ENCODE data around the gene BLACAT1.

Gene BLACAT1

DNA sequence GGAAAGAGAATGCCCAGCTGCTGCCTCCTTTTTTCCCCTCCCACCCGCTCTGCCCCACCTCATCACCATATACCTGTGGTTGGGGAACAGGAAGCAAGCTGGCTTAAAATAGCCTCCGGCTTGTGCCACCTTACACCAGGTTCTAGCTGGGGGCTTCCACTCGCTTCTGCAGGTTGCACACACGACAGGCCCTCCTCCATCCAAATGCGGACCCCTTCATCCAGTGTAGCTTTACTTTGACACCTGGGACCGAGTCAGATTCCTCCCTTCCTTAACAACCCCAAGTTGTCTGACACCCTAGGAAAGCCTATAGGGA lies 14.6 kb downstream of the BLACAT1 start:
- TF ChIP-seq, protein P1, sequence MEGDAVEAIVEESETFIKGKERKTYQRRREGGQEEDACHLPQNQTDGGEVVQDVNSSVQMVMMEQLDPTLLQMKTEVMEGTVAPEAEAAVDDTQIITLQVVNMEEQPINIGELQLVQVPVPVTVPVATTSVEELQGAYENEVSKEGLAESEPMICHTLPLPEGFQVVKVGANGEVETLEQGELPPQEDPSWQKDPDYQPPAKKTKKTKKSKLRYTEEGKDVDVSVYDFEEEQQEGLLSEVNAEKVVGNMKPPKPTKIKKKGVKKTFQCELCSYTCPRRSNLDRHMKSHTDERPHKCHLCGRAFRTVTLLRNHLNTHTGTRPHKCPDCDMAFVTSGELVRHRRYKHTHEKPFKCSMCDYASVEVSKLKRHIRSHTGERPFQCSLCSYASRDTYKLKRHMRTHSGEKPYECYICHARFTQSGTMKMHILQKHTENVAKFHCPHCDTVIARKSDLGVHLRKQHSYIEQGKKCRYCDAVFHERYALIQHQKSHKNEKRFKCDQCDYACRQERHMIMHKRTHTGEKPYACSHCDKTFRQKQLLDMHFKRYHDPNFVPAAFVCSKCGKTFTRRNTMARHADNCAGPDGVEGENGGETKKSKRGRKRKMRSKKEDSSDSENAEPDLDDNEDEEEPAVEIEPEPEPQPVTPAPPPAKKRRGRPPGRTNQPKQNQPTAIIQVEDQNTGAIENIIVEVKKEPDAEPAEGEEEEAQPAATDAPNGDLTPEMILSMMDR (IDR thresholded peaks at IDR 0.05; ENCODE audit: borderline replicate concordance, insufficient read depth, low read depth, low read length): no peak
- H3K4me3 ChIP-seq (ENCODE audit: low read depth, low read length): no peak overlapping the region

DNA sequence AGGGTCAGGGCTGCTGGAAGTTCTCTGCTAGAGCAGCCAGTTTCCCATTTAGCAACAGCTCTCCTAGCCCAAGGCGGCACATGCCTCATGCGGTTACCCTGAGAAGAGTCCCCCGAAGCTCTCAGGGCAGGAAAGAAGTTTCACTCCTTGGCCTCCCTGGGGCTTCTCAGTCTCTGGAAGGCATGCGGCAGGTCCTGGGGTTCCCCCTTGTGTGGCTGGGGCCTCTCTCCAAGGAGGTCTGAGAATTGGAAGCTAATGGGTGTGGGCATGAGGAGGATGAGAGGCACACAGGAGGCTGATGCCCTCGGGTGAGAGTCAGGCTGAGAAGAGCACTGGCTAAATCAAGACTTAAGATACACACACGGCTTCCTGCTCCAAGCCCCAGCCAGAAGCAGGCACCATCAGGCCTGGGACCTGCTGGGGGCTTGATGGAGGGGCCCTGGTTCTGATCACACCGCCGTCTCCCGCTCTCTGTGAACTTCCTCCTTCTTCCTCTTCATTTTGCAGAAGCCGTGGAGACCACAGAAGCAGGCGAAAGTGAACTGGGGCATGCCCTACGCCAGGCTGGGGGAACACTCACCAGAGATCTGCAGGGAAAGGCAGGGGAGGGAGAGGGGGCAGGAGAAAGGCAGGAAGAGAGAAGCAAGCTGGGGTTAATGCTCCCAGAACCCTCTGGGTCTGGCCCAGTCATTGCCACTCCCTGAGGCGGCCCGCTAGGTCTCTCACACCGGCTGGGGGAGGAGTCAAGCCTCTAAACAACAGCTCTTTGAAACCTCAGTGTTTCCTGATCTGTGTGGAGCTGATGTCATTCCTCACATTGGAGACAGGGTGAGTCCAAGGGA lies 15.1 kb downstream of the BLACAT1 start:
- TF ChIP-seq, protein P1 (IDR thresholded peaks at IDR 0.05; ENCODE audit: borderline replicate concordance, insufficient read depth, low read depth, low read length): no peak
- H3K4me3 ChIP-seq (ENCODE audit: low read depth, low read length): no peak overlapping the region

DNA sequence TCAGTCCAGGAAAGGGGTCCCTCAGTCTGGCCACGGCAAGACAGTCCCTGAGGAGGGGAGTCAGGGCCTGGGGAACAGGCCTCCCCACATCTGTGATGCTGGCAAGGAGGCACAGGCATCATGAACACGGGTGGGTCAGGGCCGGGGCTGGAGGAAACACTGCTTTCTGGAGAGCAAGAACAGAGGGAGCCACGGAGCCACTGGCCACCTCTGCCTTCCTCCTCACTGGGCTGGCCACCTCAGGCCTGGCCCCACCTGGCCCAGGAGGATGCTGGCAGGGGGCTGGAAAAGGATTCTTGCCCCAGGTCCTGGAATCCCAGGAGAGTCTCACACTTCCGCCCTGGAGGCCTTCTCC lies 15.7 kb downstream of the BLACAT1 start:
- H3K4me3 ChIP-seq (ENCODE audit: low read depth, low read length): no peak overlapping the region

DNA sequence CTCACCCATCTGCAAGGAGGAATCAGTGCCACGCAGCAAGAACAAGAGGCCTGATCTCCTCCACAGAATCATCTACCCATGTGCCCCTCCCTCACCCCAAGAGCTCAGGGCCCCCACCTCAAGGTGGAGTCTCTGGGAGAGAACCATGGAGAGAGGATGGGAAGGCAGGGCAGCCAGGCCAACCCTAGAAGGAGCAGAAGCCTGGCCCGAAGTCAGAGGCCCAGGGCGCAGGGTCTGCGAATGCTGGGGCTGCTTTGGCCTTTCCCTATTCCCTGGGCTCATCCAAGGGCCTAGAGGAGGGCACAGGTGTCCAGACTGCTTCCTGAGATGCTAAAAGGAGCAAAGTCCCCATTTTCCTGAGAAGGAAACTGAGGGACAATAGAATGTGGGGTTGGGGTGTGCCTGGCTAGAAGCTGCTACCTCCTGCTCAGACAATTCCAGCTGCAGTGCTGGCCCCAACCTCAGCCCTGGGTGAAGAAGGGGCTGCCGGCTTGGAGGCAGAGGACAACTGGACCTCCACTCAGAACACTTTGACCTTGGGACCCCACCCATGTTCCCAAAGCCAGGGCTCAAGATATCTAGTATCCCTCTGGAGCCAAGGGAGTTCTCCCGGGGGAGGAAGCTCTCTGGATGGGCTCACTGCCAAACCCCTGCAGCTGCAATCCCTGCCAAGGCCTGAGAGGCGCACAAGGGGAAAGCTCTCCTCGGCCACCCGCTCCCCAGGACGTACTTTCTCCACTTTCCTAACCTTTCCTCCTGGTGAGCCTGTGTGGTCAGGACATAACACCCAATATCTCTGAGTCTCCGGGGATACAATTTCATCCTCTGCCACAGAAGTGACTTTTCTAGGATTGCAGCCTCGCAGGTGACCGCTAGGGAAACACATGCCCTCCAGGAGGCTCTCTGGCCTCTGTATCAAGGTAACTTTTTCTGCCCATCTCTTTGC lies 17.4 kb downstream of the BLACAT1 start:
- TF ChIP-seq, protein P1 (IDR thresholded peaks at IDR 0.05; ENCODE audit: borderline replicate concordance, insufficient read depth, low read depth, low read length): peak; percentile 38; the same call in 1 of the 2 replicates
- H3K4me3 ChIP-seq (ENCODE audit: low read depth, low read length): no peak overlapping the region

More for the DNA sequence above, 15.7 kb downstream of the BLACAT1 start:
- TF ChIP-seq, protein P1 (IDR thresholded peaks at IDR 0.05; ENCODE audit: borderline replicate concordance, insufficient read depth, low read depth, low read length): no peak

DNA sequence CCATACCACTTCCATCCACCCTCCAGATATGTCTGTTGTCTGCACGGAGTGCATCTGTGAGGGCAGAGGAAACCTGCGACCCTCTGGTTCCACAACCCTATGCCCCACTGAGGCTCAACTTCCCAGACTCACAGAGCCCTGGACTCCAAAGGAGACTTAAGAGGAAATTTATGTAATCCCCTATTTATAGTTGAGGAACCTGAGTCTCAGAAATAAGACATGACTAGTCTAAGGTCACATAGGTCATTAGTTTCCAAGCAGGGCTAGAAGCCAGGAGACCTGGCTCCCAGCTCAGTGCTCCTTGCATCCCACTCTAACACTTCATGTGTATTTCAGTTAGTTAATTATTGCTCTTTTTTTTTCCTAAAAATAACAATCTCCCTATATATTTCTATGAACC lies 18.3 kb downstream of the BLACAT1 start:
- H3K4me3 ChIP-seq (ENCODE audit: low read depth, low read length): no peak overlapping the region
- TF ChIP-seq, protein P1 (IDR thresholded peaks at IDR 0.05; ENCODE audit: borderline replicate concordance, insufficient read depth, low read depth, low read length): no peak

DNA sequence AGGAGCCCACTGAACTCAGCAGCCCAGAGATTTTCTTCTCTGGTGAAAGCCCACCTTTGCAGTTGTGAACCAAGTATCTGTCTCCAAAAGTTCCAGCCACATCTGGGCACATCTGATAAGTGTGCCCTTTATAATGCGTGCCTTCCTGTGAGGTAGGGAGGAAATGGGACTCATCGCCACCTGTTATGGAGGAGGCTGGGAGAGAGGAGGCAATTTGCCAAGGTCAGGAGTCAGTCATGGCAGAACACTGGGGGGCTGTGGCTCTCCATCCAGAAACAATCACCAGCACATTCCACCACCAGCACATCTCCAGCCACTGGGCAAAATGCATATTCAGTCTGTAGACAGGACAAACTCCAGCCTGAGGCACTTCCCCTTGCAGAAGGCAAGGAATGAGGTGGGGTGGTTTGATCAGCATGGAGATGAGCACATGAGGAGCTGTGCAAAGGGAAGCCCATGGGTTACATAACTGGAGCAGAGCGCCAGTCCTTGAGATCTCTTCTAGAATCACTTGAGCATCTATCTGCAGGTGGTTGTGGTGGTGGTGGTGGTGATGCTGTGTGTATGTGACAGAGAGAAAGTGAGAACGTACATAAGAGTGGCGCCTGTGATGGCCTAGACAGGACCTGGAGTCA lies 19.0 kb downstream of the BLACAT1 start:
- H3K4me3 ChIP-seq (ENCODE audit: low read depth, low read length): no peak overlapping the region
- TF ChIP-seq, protein P1 (IDR thresholded peaks at IDR 0.05; ENCODE audit: borderline replicate concordance, insufficient read depth, low read depth, low read length): no peak

All from GM12875 (cell line).